ENCODE data around the gene MASP1. TPM values are rescaled to one million over a fixed set of nuclear protein-coding genes. Genes with fewer than 3 reads are reported as not detected.

Gene MASP1
- total and polyA plus RNA-seq, 4 donors, result 0.31 to 8.3 (median 0.59) TPM

DNA sequence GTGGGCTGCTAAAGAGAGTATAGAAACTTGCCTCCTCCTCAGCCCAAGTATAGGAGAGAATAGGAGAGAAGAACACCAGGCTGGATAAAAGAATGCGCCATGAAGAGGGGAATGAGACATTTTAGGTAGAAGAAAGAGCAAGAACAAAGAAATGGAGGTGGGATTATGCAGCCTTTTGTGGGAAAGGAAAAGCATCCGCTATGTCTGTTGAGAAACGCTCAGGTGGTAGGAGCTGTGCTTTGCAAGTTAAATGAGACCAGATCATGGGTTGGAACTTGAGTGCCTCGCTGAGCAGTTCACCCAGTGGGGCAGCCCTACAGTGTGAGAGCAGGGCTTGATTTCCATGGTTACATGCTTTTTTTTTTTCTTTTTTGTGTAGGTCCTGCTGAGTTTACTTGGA is 105.8 kb downstream of the MASP1 start:
- DNase-seq (no peak), ATAC-seq (ENCODE audit: insufficient read depth, low FRiP score) (no peak)
- no peak overlapping the region for H3K9ac ChIP-seq (ENCODE audit: insufficient read depth in 1 of 2, low read length in 2 of 2)
- TF ChIP-seq, protein P1, sequence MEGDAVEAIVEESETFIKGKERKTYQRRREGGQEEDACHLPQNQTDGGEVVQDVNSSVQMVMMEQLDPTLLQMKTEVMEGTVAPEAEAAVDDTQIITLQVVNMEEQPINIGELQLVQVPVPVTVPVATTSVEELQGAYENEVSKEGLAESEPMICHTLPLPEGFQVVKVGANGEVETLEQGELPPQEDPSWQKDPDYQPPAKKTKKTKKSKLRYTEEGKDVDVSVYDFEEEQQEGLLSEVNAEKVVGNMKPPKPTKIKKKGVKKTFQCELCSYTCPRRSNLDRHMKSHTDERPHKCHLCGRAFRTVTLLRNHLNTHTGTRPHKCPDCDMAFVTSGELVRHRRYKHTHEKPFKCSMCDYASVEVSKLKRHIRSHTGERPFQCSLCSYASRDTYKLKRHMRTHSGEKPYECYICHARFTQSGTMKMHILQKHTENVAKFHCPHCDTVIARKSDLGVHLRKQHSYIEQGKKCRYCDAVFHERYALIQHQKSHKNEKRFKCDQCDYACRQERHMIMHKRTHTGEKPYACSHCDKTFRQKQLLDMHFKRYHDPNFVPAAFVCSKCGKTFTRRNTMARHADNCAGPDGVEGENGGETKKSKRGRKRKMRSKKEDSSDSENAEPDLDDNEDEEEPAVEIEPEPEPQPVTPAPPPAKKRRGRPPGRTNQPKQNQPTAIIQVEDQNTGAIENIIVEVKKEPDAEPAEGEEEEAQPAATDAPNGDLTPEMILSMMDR (IDR thresholded peaks at IDR 0.05; ENCODE audit: control extremely low read depth, extremely low read depth), result no peak
- H3K36me3 ChIP-seq (ENCODE audit: control insufficient read depth in 4 of 4, insufficient read depth in 4 of 4, low read length in 4 of 4), result no peaks in the 10 kb centered on the region
- no peaks in the 10 kb centered on the region for H3K27me3 ChIP-seq (ENCODE audit: control insufficient read depth in 3 of 3, insufficient read depth in 3 of 3, low read length in 2 of 3)
- no peaks in the 10 kb centered on the region for H3K9me3 ChIP-seq (ENCODE audit: control insufficient read depth in 4 of 4, insufficient read depth in 3 of 4, low read length in 3 of 4)
- peak overlapping the region in 1 of 2 donors; percentile 83 for H3K27ac ChIP-seq (ENCODE audit: low read depth in 1 of 2, low read length in 1 of 2)
- no peak overlapping the region for H3K4me3 ChIP-seq
- 88 to 89% methylated on average over 4 of the region's 4 CpGs for WGBS, 2 donors
- H3K4me1 ChIP-seq (ENCODE audit: control insufficient read depth in 5 of 5, insufficient read depth in 5 of 5, low read length in 5 of 5), result peaks cover 0 to 2% (median 0%) of the 10 kb centered on the region in 5 donors

Other genes with a start within 250 kb of the MASP1 start
- 1 to 10 TPM; 5.0 to 7.9 TPM for gene RPL39L, start 152.2 kb downstream of the MASP1 start, total RNA-seq
- gene RPL39L, start 152.2 kb downstream of the MASP1 start, polyA plus RNA-seq, result 1 to 10 TPM; 3.4 to 9.4 TPM
- not detected for gene RTP1, start 94.3 kb downstream of the MASP1 start, total RNA-seq
- gene RTP1, start 94.3 kb downstream of the MASP1 start, polyA plus RNA-seq, result not detected
- gene RTP4, start 76.6 kb upstream of the MASP1 start, total RNA-seq, result 1 to 10 TPM; 2.4 to 3.9 TPM
- gene RTP4, start 76.6 kb upstream of the MASP1 start, polyA plus RNA-seq, result 1 to 10 TPM; 4.8 to 6.4 TPM

Data from lung (tissue), 12 donors.